ENCODE results near the gene SLC41A3. TPM values are rescaled to one million over a fixed set of nuclear protein-coding genes. Genes with fewer than 3 reads are reported as not detected.

SLC41A3 gene
- total and polyA plus RNA-seq, 2 of the 4 experiments (the other 2 are of a cell fraction) = 30.5 to 43.5 TPM

DNA sequence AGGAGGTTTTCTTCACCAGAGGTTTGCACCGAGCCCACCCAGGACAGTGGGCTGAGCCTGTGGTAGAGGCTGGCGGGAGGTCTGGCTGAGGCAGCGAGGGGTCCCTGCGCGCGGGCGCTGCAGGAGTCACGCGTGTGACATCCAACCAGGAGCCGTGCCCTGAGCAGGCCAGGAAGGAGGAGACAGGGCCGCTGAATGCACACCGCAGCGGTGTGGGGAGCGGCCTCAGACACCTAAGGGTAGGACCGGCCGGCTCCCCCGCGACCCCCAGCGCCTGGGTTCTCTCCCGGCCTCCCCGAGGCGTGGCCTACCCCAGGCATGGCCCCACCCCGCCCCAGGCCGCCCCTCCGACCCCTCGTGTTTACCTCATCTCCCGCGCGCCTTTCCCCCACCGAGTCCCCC lies 412 bp downstream of the SLC41A3 start:
- H3K9ac ChIP-seq (ENCODE audit: low read depth, low read length) = peak overlapping the region; percentile 56
- H3K36me3 ChIP-seq (ENCODE audit: control insufficient read depth, insufficient read depth, low read length) = no peaks in the 10 kb centered on the region
- no peaks in the 10 kb centered on the region for H3K9me3 ChIP-seq (ENCODE audit: control insufficient read depth, insufficient read depth, low read length)
- H2BK5ac ChIP-seq (ENCODE audit: low read depth, low read length, poor library complexity, severe bottlenecking) = no peak overlapping the region
- no peak overlapping the region for H3K23ac ChIP-seq (ENCODE audit: low read depth, low read length)
- H3K14ac ChIP-seq (replicated peaks; ENCODE audit: low read depth, low read length) = peak overlapping the region; percentile 26; the same call in 1 of the 2 replicates
- peak; percentile 70 for ATAC-seq (ENCODE audit: low read depth)
- peak overlapping the region; percentile 37 to 52; a peak in 2 of 4 replicates for H4K8ac ChIP-seq (ENCODE audit: low read depth in 2 of 2, low read length in 2 of 2)
- H3K9me1 ChIP-seq (ENCODE audit: insufficient read depth, low read length) = 0 out of 2 replicates have a peak, but pooled peaks cover 3% of the 10 kb centered on the region
- peak overlapping the region; percentile 50 for H3K4me3 ChIP-seq (ENCODE audit: insufficient read depth, low read depth, low read length)
- ChIA-PET POLR2A (ENCODE audit: unreplicated experiment) (no interaction called here), CTCF (no interaction called here)
- H3K27ac ChIP-seq (ENCODE audit: insufficient read depth, low read length) = peak overlapping the region; percentile 21; the same call in 1 of the 2 replicates
- no peak overlapping the region for H2BK120ac ChIP-seq (ENCODE audit: low read depth, low read length)
- no peaks in the 10 kb centered on the region for H3K4me1 ChIP-seq (ENCODE audit: control insufficient read depth, insufficient read depth, low read length)
- TF ChIP-seq POLR2A (IDR thresholded peaks at IDR 0.05; ENCODE audit: low read depth, low read length) (no peak), CEBPB (IDR thresholded peaks at IDR 0.05; ENCODE audit: low read depth, low read length) (no peak), MAFK (IDR thresholded peaks at IDR 0.05; ENCODE audit: low read depth, low read length) (no peak), FOS (IDR thresholded peaks at IDR 0.05; ENCODE audit: low read depth, low read length) (no peak), SMC3 (IDR thresholded peaks at IDR 0.05; ENCODE audit: low read depth, low read length) (no peak), MXI1 (IDR thresholded peaks at IDR 0.05; ENCODE audit: borderline replicate concordance, low read depth, low read length) (no peak), CHD1 (IDR thresholded peaks at IDR 0.05; ENCODE audit: low read depth, low read length) (no peak), RAD21 (IDR thresholded peaks at IDR 0.05; ENCODE audit: low read length) (no peak), BHLHE40 (IDR thresholded peaks at IDR 0.05; ENCODE audit: low read depth, low read length) (no peak), MAZ (IDR thresholded peaks at IDR 0.05; ENCODE audit: borderline replicate concordance, low read depth, low read length) (no peak), RFX5 (IDR thresholded peaks at IDR 0.05; ENCODE audit: low read depth, low read length) (no peak), RCOR1 (IDR thresholded peaks at IDR 0.05; ENCODE audit: insufficient replicate concordance, low read length) (no peak), NFE2L2 (IDR thresholded peaks at IDR 0.05; ENCODE audit: low read depth, low read length) (no peak)
- TF ChIP-seq, protein P1, sequence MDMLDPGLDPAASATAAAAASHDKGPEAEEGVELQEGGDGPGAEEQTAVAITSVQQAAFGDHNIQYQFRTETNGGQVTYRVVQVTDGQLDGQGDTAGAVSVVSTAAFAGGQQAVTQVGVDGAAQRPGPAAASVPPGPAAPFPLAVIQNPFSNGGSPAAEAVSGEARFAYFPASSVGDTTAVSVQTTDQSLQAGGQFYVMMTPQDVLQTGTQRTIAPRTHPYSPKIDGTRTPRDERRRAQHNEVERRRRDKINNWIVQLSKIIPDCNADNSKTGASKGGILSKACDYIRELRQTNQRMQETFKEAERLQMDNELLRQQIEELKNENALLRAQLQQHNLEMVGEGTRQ (IDR thresholded peaks at IDR 0.05; ENCODE audit: low read depth, low read length) = no peak
- TF ChIP-seq, protein P2, sequence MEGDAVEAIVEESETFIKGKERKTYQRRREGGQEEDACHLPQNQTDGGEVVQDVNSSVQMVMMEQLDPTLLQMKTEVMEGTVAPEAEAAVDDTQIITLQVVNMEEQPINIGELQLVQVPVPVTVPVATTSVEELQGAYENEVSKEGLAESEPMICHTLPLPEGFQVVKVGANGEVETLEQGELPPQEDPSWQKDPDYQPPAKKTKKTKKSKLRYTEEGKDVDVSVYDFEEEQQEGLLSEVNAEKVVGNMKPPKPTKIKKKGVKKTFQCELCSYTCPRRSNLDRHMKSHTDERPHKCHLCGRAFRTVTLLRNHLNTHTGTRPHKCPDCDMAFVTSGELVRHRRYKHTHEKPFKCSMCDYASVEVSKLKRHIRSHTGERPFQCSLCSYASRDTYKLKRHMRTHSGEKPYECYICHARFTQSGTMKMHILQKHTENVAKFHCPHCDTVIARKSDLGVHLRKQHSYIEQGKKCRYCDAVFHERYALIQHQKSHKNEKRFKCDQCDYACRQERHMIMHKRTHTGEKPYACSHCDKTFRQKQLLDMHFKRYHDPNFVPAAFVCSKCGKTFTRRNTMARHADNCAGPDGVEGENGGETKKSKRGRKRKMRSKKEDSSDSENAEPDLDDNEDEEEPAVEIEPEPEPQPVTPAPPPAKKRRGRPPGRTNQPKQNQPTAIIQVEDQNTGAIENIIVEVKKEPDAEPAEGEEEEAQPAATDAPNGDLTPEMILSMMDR (conservative IDR thresholded peaks at IDR 0.05; ENCODE audit: low read depth, low read length) = no peak
- TF ChIP-seq, protein P3, sequence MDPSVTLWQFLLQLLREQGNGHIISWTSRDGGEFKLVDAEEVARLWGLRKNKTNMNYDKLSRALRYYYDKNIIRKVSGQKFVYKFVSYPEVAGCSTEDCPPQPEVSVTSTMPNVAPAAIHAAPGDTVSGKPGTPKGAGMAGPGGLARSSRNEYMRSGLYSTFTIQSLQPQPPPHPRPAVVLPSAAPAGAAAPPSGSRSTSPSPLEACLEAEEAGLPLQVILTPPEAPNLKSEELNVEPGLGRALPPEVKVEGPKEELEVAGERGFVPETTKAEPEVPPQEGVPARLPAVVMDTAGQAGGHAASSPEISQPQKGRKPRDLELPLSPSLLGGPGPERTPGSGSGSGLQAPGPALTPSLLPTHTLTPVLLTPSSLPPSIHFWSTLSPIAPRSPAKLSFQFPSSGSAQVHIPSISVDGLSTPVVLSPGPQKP (IDR thresholded peaks at IDR 0.05; ENCODE audit: borderline replicate concordance, low read depth, low read length) = no peak
- H4K5ac ChIP-seq (ENCODE audit: low read depth, low read length) = no peak overlapping the region
- 0% methylated on average over 10 of the region's 30 CpGs; no CpG with 5 or more reads in 1 of the 2 experiments for WGBS, 2 experiments (ENCODE audit: extremely low coverage in 2 of 2, insufficient read length in 1 of 2)
- DNase-seq = peak; percentile 19
- H2BK15ac ChIP-seq (ENCODE audit: low read depth, low read length) = no peak overlapping the region
- in situ Hi-C loops (cut with MboI; ENCODE audit: low sequenced_read_pairs) = no loop called here
- no peaks in the 10 kb centered on the region for H4K20me1 ChIP-seq (ENCODE audit: insufficient read depth, low read length)
- H2AK9ac ChIP-seq (replicated peaks; ENCODE audit: low read depth, low read length, poor library complexity) = no peak overlapping the region
- peaks cover 0 to 3% of the 10 kb centered on the region in 2 experiments; a peak in 2 of 4 replicates for H3K79me1 ChIP-seq (ENCODE audit: low read depth in 1 of 2, low read length in 2 of 2)
- H3K27me3 ChIP-seq (ENCODE audit: control insufficient read depth, insufficient read depth, low read length) = no peaks in the 10 kb centered on the region
- BruUV-seq (replicated peaks) = no TSS peak
- no peak overlapping the region for H2BK20ac ChIP-seq (ENCODE audit: low read depth, low read length)
- no peak overlapping the region for H2AK5ac ChIP-seq (ENCODE audit: low read depth, low read length)
- dilution Hi-C loops (cut with HindIII; ENCODE audit: low sequenced_read_pairs, unreplicated experiment) = no loop called here
- H4K91ac ChIP-seq (ENCODE audit: insufficient read depth, low read depth, low read length) = no peak overlapping the region; the same call in 1 of the 2 replicates
- H3K4ac ChIP-seq (ENCODE audit: low read depth, low read length) = peak overlapping the region; percentile 34; the same call in 1 of the 2 replicates
- no peak overlapping the region for H3K18ac ChIP-seq (ENCODE audit: low read depth, low read length)
- H2AFZ ChIP-seq (replicated peaks; ENCODE audit: low read length, poor library complexity) = peak overlapping the region; percentile 90
- H3K4me2 ChIP-seq (ENCODE audit: low read depth, low read length) = peak overlapping the region; percentile 48
- intact Hi-C loops (cut with micrococcal nuclease) = no loop called here
- no peak overlapping the region for H3K56ac ChIP-seq (ENCODE audit: extremely low read depth, insufficient read depth, low read length)

Measured in IMR-90 (cell line).